IPS-20b (cell line): ENCODE results near the gene UBE2G2.

ENCODE experiments used
- H3K27ac ChIP-seq: one replicate; pipeline ENCODE4 v1.5.1; 2013; ENCODE audit warnings: low read length
- H3K27me3 ChIP-seq: 2 replicates; pipeline ENCODE4 v1.6.1; 2013; ENCODE audit warnings: mild to moderate bottlenecking, low read length, inconsistent platforms; ENCODE audit not compliant: insufficient read depth
- H3K36me3 ChIP-seq: 2 replicates; pipeline ENCODE4 v1.6.1; 2013; ENCODE audit warnings: low read depth, mild to moderate bottlenecking, inconsistent platforms, low read length, moderate library complexity; ENCODE audit not compliant: insufficient read depth
- H3K4me1 ChIP-seq: 2 replicates; pipeline ENCODE4 v1.6.1; 2013; ENCODE audit warnings: mild to moderate bottlenecking, control low read depth, inconsistent platforms, low read length, moderate library complexity; ENCODE audit not compliant: insufficient read depth
- H3K4me3 ChIP-seq: 2 replicates; pipeline ENCODE4 v1.5.1; 2013; ENCODE audit warnings: mild to moderate bottlenecking, low read length, inconsistent platforms
- H3K9ac ChIP-seq: 2 replicates; pipeline ENCODE4 v1.6.1; 2013; ENCODE audit warnings: low read depth, mild to moderate bottlenecking, inconsistent platforms, low read length, moderate library complexity
- H3K9me3 ChIP-seq: 2 replicates; pipeline ENCODE4 v1.6.1; 2013; ENCODE audit warnings: mild to moderate bottlenecking, low read depth, low read length, inconsistent platforms; ENCODE audit not compliant: insufficient read depth

UBE2G2 gene

DNA sequence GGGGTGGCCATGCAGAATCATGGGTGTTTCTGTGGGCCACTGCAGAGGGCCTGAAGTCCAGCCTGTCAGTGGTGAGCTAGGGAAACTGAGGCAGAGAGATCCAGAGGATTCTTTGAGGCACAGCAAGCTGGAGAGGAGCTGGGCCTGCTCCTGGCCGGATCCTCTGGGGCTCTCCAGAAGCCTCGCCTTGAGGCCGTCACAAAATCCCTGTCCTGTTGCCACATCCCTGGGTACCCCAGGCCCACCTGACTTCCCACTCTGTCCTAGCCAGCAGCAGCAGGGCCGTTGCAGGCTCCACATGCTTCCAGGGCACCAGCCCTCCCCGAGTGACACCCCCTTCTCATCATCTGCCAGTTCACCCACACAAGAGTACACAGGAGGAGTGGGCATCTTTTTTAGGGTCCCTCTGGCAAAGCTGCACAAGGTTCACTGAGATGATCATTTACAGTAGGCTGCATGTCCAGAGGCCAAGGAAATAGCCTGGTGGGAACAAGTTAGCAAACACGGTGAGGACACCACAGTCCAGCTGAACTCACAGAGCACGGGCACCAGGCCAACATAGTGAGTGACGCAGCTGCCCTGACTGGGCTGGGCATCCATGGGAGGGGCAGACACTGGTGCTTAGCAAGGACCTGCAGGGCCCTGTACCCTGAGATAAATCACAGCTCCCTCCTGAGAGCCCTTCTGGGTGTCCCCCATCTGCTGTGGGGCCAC is 65.2 kb downstream of the UBE2G2 start:
- Histone ChIP-seq H3K9me3 (no peaks in the 10 kb centered on the region), H3K27me3 (no peaks in the 10 kb centered on the region), H3K36me3 (no peaks in the 10 kb centered on the region), H3K27ac (no peak overlapping the region), H3K9ac (no peak overlapping the region; the same call in 1 of the 2 replicates), H3K4me3 (no peak overlapping the region), H3K4me1 (peaks cover 12% of the 10 kb centered on the region)

DNA sequence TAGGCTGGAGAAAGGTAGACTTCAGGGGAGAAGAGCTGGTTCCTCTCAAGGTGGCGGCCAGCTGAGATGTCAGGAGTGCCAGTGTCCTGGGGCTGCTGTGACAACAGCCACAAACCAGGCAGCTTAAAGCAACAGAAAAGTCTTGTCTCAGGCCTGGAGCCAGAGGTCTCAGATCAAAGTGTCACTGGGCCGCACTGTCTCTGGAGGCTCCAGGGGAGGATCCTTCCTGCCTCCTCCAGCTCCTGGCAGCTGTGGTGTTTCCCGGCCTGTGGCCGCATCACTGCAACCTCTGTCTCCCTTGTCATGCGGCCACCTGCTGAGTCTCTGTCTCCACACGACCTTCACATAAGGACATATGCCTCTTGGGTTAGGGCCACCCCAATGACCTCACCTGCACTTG is 65.8 kb downstream of the UBE2G2 start:
- Histone ChIP-seq H3K9ac (no peak overlapping the region), H3K36me3 (no peaks in the 10 kb centered on the region), H3K27ac (no peak overlapping the region), H3K9me3 (no peaks in the 10 kb centered on the region), H3K4me3 (no peak overlapping the region), H3K27me3 (0 out of 2 replicates have a peak, but pooled peaks cover 3% of the 10 kb centered on the region), H3K4me1 (peaks cover 16% of the 10 kb centered on the region)

DNA sequence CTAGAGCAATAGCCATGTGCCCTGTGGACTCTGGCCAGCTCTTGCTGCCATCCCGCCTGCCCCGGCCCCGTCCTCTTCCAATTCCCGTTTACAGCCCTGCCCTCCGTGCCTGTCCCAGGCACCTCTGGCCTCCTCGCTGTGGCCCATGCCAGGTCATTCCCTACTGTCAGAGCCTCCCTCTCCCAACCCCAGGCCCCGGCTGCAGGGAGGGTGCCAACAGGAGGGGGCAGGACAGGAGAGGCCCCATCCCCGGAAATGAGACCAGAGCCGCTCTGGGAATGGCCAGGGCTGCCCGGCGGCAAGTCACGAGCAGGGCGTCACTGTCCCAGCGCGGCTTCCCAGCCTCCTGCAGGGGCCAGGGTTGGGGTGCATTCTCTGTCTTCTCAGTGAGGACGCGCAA is 66.8 kb downstream of the UBE2G2 start:
- Histone ChIP-seq H3K9ac (no peak overlapping the region), H3K4me3 (no peak overlapping the region), H3K36me3 (no peaks in the 10 kb centered on the region), H3K27me3 (0 out of 2 replicates have a peak, but pooled peaks cover 3% of the 10 kb centered on the region), H3K4me1 (peaks cover 12% of the 10 kb centered on the region), H3K27ac (no peak overlapping the region), H3K9me3 (no peaks in the 10 kb centered on the region)

DNA sequence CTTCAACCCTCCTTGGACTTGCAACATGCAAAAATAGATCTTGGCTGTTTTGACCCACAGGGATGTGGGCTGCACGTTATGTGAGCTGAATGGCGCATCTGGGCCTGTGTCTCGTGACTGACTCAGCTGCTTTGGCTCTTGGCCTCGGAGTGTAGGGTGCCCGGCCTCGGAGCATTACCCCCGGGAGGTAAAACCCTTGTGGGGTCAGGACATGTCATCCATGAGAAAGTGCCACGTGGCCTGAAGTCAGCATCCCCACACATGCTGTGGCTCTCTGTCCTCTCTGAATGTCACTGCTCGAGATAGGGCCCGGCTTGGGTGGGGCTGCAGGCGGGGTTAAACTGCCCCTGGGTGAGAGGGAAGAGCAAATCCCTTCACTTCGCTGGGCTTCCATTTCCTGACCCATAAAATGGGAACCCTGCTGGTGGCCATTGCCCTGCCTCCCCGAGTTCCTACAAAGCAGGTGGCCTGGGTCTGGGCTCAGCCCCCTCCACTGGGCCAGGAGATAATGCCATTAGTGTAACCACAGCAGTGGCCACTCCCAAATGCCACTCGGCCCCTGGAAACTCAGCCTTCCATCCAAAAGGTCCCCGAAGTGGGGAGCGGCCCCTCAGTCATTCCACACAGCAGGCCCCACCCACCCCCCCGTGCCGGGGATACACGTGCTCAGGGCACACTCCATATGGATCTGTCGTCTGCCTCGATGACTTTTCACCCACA is 67.4 kb downstream of the UBE2G2 start:
- Histone ChIP-seq H3K36me3 (no peaks in the 10 kb centered on the region), H3K27ac (no peak overlapping the region), H3K4me1 (peaks cover 12% of the 10 kb centered on the region), H3K4me3 (no peak overlapping the region), H3K27me3 (0 out of 2 replicates have a peak, but pooled peaks cover 3% of the 10 kb centered on the region), H3K9me3 (no peaks in the 10 kb centered on the region), H3K9ac (no peak overlapping the region)

DNA sequence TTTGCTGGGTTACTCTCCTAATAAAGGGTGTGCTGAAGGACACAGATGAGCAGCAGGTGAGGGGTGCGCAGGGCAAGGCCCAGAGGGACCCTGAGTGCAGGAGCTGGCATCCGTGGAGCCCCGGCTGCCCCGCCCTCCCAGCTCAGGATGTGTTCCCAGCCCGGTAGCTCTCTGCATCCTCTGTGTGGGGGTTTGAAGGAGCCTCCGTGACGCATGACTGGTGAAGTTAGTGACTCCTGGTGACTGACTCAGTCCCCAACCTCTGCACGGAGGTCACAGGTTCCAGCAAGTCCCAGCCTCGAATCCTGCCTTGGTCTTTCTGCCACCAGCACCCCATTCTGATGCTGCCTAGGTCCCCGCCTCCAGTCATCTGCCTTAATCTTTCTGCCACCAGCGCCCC is 68.7 kb downstream of the UBE2G2 start:
- Histone ChIP-seq H3K9ac (no peak overlapping the region), H3K27ac (no peak overlapping the region), H3K36me3 (no peaks in the 10 kb centered on the region), H3K4me3 (no peak overlapping the region), H3K9me3 (no peaks in the 10 kb centered on the region), H3K4me1 (peaks cover 12% of the 10 kb centered on the region), H3K27me3 (0 out of 2 replicates have a peak, but pooled peaks cover 3% of the 10 kb centered on the region)

DNA sequence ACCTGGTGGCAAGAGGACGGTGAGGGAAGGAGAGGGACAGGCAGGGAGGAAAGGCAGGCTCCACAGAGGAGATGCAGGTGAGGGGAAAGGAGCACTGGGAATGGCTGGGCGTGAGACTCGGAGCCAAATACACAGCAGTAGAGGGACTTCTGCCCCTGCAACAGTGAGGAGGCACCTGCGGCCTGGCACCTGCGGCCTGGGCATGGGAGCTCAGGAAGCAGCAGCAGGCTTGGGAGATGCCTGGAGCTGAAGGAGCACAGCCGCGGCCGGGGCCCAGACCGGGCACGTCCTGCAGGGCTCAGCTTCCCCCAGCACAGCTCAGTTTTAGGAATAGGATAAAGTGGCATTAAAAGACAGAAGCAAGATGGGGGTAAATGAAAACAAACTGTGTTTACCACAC is 69.4 kb downstream of the UBE2G2 start:
- Histone ChIP-seq H3K27me3 (0 out of 2 replicates have a peak, but pooled peaks cover 3% of the 10 kb centered on the region), H3K4me1 (peaks cover 12% of the 10 kb centered on the region), H3K27ac (no peak overlapping the region), H3K36me3 (no peaks in the 10 kb centered on the region), H3K9me3 (no peaks in the 10 kb centered on the region), H3K9ac (no peak overlapping the region), H3K4me3 (no peak overlapping the region)

DNA sequence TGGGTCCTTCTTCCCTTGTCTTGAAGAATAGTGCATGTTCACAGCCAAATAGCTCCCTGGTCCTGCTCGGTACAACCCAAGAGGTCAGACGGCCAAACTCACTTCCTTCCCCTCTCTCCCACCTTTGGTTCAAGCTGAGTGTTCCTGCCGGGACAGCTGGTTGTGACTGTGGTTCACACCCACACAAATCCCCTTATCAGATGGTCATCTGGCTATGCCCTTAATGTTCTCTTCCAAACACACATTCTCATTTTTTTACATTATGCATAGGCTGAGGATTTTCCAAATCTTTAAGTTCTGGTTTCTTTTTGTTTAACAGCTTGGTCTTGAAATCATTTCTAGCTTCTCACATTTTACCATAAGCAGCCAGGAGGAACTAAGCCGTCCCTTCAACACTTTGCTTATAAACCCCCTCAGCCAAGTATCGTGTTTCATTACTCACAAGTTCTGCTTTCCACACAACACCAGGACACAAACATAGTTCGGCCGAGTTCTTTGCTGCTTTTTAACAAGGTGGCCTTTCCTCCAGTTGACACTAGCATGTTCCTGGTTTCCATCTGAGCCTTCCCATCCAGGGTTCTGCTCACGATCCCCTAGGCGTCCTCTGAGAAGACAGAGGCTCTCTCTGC is 70.6 kb downstream of the UBE2G2 start:
- no peak overlapping the region for H3K4me3 ChIP-seq
- no peak overlapping the region for H3K27ac ChIP-seq
- H3K36me3 ChIP-seq = no peaks in the 10 kb centered on the region
- H3K9me3 ChIP-seq = no peaks in the 10 kb centered on the region
- 0 out of 2 replicates have a peak, but pooled peaks cover 3% of the 10 kb centered on the region for H3K27me3 ChIP-seq
- H3K4me1 ChIP-seq = peaks cover 7% of the 10 kb centered on the region; the same call in 1 of the 2 replicates
- no peak overlapping the region for H3K9ac ChIP-seq

DNA sequence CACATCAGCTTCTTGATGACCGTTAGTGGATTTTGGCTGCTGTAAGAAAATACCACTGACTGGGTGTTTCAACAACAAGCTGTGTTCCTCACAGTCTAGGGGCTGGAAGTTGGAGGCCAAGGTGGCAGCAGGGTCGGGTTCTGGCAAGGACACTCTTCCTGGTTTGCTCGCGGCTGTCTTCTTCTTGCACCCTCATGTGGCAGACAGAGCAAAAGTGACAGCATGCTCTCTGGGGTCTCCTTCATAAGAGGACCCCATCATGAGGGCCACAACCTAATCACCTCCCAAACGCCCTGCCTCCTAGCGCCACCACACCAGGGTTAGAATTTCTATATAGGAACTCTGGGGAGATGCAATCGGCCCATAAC is 71.6 kb downstream of the UBE2G2 start:
- H3K9me3 ChIP-seq = no peaks in the 10 kb centered on the region
- H3K9ac ChIP-seq = no peak overlapping the region
- H3K4me3 ChIP-seq = no peak overlapping the region
- no peaks in the 10 kb centered on the region for H3K36me3 ChIP-seq
- no peak overlapping the region for H3K27ac ChIP-seq
- H3K27me3 ChIP-seq = peaks cover 4% of the 10 kb centered on the region; the same call in 1 of the 2 replicates
- H3K4me1 ChIP-seq = peaks cover 7% of the 10 kb centered on the region; the same call in 1 of the 2 replicates

DNA sequence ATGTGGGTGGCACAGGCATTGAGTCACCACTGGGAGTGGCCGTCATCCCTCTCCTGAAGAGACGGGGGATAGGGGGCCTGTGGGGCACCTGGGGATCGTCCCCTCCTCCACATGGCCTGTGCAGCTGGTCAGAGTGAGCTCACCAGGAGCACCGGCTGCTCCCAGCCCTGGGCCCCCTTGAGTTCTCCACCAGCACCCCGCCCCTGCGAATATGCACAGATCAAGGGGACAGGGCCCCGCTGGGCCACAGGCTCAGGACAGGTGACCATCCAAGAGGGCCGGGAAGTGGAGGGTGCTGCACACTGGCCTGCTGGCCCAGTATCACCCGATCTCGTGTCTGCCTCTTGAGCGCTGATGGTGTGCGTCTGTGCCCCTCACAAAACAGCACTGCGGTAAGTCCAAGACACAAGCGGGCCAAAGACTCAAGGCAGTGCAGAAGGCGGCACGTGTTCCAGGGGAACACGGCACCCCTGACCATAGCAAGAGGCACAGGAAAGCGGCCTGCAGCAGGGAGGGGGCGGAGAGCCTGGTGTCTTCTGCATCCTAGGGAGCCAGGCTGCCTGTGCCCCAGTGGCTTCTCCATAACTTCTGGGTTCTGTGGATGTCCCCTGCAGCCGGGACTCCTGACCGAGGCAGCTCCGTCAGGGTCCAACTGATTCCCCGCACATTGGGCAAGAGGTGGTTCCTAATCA is 72.1 kb downstream of the UBE2G2 start:
- Histone ChIP-seq H3K27me3 (peaks cover 8% of the 10 kb centered on the region; the same call in 1 of the 2 replicates), H3K9me3 (no peaks in the 10 kb centered on the region), H3K9ac (no peak overlapping the region), H3K36me3 (no peaks in the 10 kb centered on the region), H3K4me3 (no peak overlapping the region), H3K27ac (no peak overlapping the region), H3K4me1 (peaks cover 7% of the 10 kb centered on the region; the same call in 1 of the 2 replicates)

DNA sequence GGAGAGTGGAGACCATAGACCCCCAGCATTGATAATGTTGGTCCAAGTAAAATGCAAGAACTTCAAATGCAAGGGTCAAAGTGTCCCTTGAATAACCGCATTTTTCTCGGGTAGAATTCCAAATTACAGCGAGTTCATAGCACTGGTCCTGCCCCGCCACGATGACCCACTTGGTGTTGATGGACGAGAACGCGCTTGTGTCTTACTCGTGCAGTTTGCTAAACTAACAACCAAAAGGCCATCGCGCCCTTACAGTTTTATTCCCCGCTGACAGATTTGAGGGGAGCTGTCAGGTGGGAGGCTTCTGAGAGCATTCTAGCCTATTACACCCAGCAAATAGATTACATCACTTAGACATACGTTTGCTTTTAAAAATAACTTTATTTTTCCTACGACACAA is 72.9 kb downstream of the UBE2G2 start:
- no peaks in the 10 kb centered on the region for H3K36me3 ChIP-seq

DNA sequence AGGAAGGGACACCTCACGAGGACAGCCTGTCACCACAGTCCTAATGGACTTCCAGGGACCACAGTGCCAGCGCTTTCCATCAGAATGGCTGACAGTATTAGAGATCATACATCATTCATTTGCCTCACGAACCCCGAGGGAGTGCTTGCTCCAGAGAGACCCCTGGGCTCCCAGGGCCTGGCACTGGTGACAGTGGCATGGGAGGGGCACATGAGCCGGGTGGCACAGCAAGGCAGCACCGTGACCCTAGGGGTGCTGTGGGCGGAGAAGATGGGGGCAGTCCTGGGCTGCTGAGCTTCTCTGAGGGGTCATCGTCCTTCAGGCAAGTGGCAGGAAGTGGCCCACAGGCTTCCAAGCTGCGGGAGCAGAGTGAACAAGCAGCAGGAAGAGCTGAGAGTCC is 73.9 kb downstream of the UBE2G2 start:
- H3K27me3 ChIP-seq = peaks cover 26% of the 10 kb centered on the region
- H3K36me3 ChIP-seq = no peaks in the 10 kb centered on the region
- no peaks in the 10 kb centered on the region for H3K9me3 ChIP-seq
- H3K27ac ChIP-seq = no peak overlapping the region
- H3K4me1 ChIP-seq = peaks cover 13% of the 10 kb centered on the region; the same call in 1 of the 2 replicates
- H3K4me3 ChIP-seq = no peak overlapping the region
- no peak overlapping the region for H3K9ac ChIP-seq

More for the DNA sequence above, 72.9 kb downstream of the UBE2G2 start:
- H3K9me3 ChIP-seq = no peaks in the 10 kb centered on the region
- H3K4me1 ChIP-seq = peaks cover 7% of the 10 kb centered on the region; the same call in 1 of the 2 replicates
- H3K27ac ChIP-seq = no peak overlapping the region
- peaks cover 16% of the 10 kb centered on the region for H3K27me3 ChIP-seq
- no peak overlapping the region for H3K9ac ChIP-seq
- no peak overlapping the region for H3K4me3 ChIP-seq
